ENCODE measurements around the gene CEP152. TPM values are rescaled to one million over a fixed set of nuclear protein-coding genes. Genes with fewer than 3 reads are reported as not detected.
"Not testable (repeated sequence)": the region's sequence is repeated elsewhere in the genome, so short reads cannot be mapped to it uniquely, and the experiment has no call there.

The CEP152 gene
- total RNA-seq, 2 donors from 2014 or later = 3.3 to 4.1 TPM

- intact Hi-C loops (cut with DNase I) = no loop called here
Observed at GRCh38 chr15:48811325-48811958, 573 bp upstream of the CEP152 start.

GRCh38 chr15:48806151-48806550 lies 4.7 kb downstream of the CEP152 start:
- intact Hi-C loops (cut with DNase I) = loop anchor here in 1 of 2 donors (10.0 kb wide), 1 partner anchor 161 kb away; the partner anchor contains the start of gene FBN1
- DNase-seq (ENCODE audit: low spot score) = no peak

More at GRCh38 chr15:48811325-48811958, 573 bp upstream of the CEP152 start:
- DNase-seq (ENCODE audit: low spot score) = no peak

- no peak for DNase-seq (ENCODE audit: low spot score)
- intact Hi-C loops (cut with DNase I) = loop anchor here in 1 of 2 donors (10.0 kb wide), 1 partner anchor 161 kb away; the partner anchor contains the start of gene FBN1
Observed at GRCh38 chr15:48805591-48805990, 5.3 kb downstream of the CEP152 start.

- no peak for DNase-seq (ENCODE audit: low spot score)
- intact Hi-C loops (cut with DNase I) = loop anchor here (5.0 to 10.0 kb wide), 3 partner anchors 157 to 447 kb away; partner anchors contain the start of gene FBN1 (in 2 of the 2)
Observed at GRCh38 chr15:48803877-48804276, 7.0 kb downstream of the CEP152 start.

GRCh38 chr15:48802867-48803266 lies 8.0 kb downstream of the CEP152 start:
- intact Hi-C loops (cut with DNase I) = loop anchor here (5.0 to 10.0 kb wide), 3 partner anchors 156 to 446 kb away; partner anchors contain the start of gene FBN1 (in 2 of the 2)
- no peak for DNase-seq (ENCODE audit: low spot score)

GRCh38 chr15:48802257-48802656 lies 8.6 kb downstream of the CEP152 start:
- intact Hi-C loops (cut with DNase I) = loop anchor here (5.0 to 10.0 kb wide), 3 partner anchors 155 to 445 kb away; partner anchors contain the start of gene FBN1 (in 2 of the 2)
- DNase-seq (ENCODE audit: low spot score) = no peak

- intact Hi-C loops (cut with DNase I) = loop anchor here (5.0 to 10.0 kb wide), 3 partner anchors 154 to 444 kb away; partner anchors contain the start of gene FBN1 (in 2 of the 2)
- DNase-seq (ENCODE audit: low spot score) = no peak
Observed at GRCh38 chr15:48800811-48801455, 9.9 kb downstream of the CEP152 start.

- DNase-seq (ENCODE audit: low spot score) = no peak
- intact Hi-C loops (cut with DNase I) = loop anchor here (5.0 to 10.0 kb wide), 3 partner anchors 153 to 443 kb away; partner anchors contain the start of gene FBN1 (in 2 of the 2)
Observed at GRCh38 chr15:48800245-48800644, 10.6 kb downstream of the CEP152 start.

GRCh38 chr15:48798319-48798718 lies 12.6 kb downstream of the CEP152 start:
- intact Hi-C loops (cut with DNase I) = no loop called here
- DNase-seq (ENCODE audit: low spot score) = no peak

GRCh38 chr15:48796930-48797329 lies 13.9 kb downstream of the CEP152 start:
- DNase-seq (ENCODE audit: low spot score) = no peak
- intact Hi-C loops (cut with DNase I) = no loop called here

GRCh38 chr15:48796521-48796920 lies 14.3 kb downstream of the CEP152 start:
- intact Hi-C loops (cut with DNase I) = no loop called here
- no peak for DNase-seq (ENCODE audit: low spot score)

- intact Hi-C loops (cut with DNase I) = no loop called here
- no peak for DNase-seq (ENCODE audit: low spot score)
Observed at GRCh38 chr15:48795901-48796300, 15.0 kb downstream of the CEP152 start.

GRCh38 chr15:48794697-48795134 lies 16.2 kb downstream of the CEP152 start:
- intact Hi-C loops (cut with DNase I) = no loop called here
- DNase-seq (ENCODE audit: low spot score) = no peak

GRCh38 chr15:48792408-48792807 lies 18.5 kb downstream of the CEP152 start:
- intact Hi-C loops (cut with DNase I) = no loop called here
- no peak for DNase-seq (ENCODE audit: low spot score)

- DNase-seq (ENCODE audit: low spot score); intact Hi-C loops (cut with DNase I): not testable (repeated sequence)
Observed at GRCh38 chr15:48790466-48791115, 20.3 kb downstream of the CEP152 start.

- intact Hi-C loops (cut with DNase I) = loop anchor here in 1 of 2 donors (10.0 kb wide), 1 partner anchor 421 kb away; no protein-coding TSS in a partner anchor
- DNase-seq (ENCODE audit: low spot score) = no peak
Observed at GRCh38 chr15:48785712-48786111, 25.2 kb downstream of the CEP152 start.

GRCh38 chr15:48785195-48785594 lies 25.7 kb downstream of the CEP152 start:
- DNase-seq (ENCODE audit: low spot score) = peak; percentile 79
- intact Hi-C loops (cut with DNase I) = loop anchor here in 1 of 2 donors (10.0 kb wide), 1 partner anchor 420 kb away; no protein-coding TSS in a partner anchor

- no peak for DNase-seq (ENCODE audit: low spot score)
- intact Hi-C loops (cut with DNase I) = loop anchor here in 1 of 2 donors (10.0 kb wide), 1 partner anchor 420 kb away; no protein-coding TSS in a partner anchor
Observed at GRCh38 chr15:48784756-48785155, 26.1 kb downstream of the CEP152 start.

GRCh38 chr15:48782911-48783310 lies 28.0 kb downstream of the CEP152 start:
- intact Hi-C loops (cut with DNase I) = loop anchor here in 1 of 2 donors (10.0 kb wide), 1 partner anchor 418 kb away; no protein-coding TSS in a partner anchor
- DNase-seq (ENCODE audit: low spot score) = no peak

Data from posterior vena cava (tissue), 2 donors.